Mesothelial cell of epicardium (in vitro differentiated cells): ENCODE data around the gene CCDC18. TPM values are rescaled to one million over a fixed set of nuclear protein-coding genes. Genes with fewer than 3 reads are reported as not detected.
A peak's percentile ranks its signal among the peaks of the same experiment; 100 is the strongest.

Experiments
- DNase-seq, 2 experiments: peaks; one replicate each; pipeline ENCODE4 v3.0.0; 2021; ENCODE audit warnings: low spot score in 2 of 2; ENCODE audit not compliant: unreplicated experiment in 2 of 2
- H3K27ac Mint-ChIP-seq: 2 replicates; pipeline ENCODE4 v1.8.0; 2021; ENCODE audit warnings: mixed read lengths
- H3K27me3 Mint-ChIP-seq: 2 replicates; pipeline ENCODE4 v1.8.0; 2021; ENCODE audit warnings: low read depth, mixed read lengths
- H3K36me3 Mint-ChIP-seq: 2 replicates; pipeline ENCODE4 v1.8.0; 2021; ENCODE audit warnings: mixed read lengths
- H3K4me1 Mint-ChIP-seq: 2 replicates; pipeline ENCODE4 v1.8.0; 2021; ENCODE audit warnings: mixed read lengths
- H3K4me3 Mint-ChIP-seq: 2 replicates; pipeline ENCODE4 v1.8.0; 2021; ENCODE audit warnings: mild to moderate bottlenecking, moderate library complexity, mixed read lengths
- H3K9me3 Mint-ChIP-seq: 2 replicates; pipeline ENCODE4 v1.8.0; 2021; ENCODE audit warnings: mixed read lengths
- CTCF ChIP-seq: fragments of 200-600 bp; sonication (generic); IDR thresholded peaks from one replicate; pipeline ENCODE4 v1.5.0; 2021; ENCODE audit warnings: antibody characterized with exemption; ENCODE audit not compliant: unreplicated experiment
- total RNA-seq: library from RNA; stranded (reverse); gene quantifications from 3 replicates; pipeline ENCODE4 v1.2.1, GENCODE V29; 2021

The CCDC18 gene
- total RNA-seq, 1 donor from 2014 or later: 7.5 TPM

- peaks cover 11% of the 10 kb centered on the region for H3K36me3 Mint-ChIP-seq
- H3K27ac Mint-ChIP-seq: peak overlapping the region; percentile 64
- no peaks in the 10 kb centered on the region for H3K9me3 Mint-ChIP-seq
- H3K4me3 Mint-ChIP-seq: no peak overlapping the region
- H3K4me1 Mint-ChIP-seq: peaks cover 4% of the 10 kb centered on the region
- H3K27me3 Mint-ChIP-seq: no peaks in the 10 kb centered on the region
- DNase-seq: no peak
- TF ChIP-seq CTCF: no peak
These were observed 38.4 kb upstream of the CCDC18 start for GRCh38 chr1:93142161-93142560.

GRCh38 chr1:93143136-93143535, 37.4 kb upstream of the CCDC18 start:
- DNase-seq: no peak
- no peak overlapping the region for H3K4me3 Mint-ChIP-seq
- peaks cover 12% of the 10 kb centered on the region for H3K36me3 Mint-ChIP-seq
- no peaks in the 10 kb centered on the region for H3K27me3 Mint-ChIP-seq
- H3K4me1 Mint-ChIP-seq: peaks cover 4% of the 10 kb centered on the region
- no peaks in the 10 kb centered on the region for H3K9me3 Mint-ChIP-seq
- peak overlapping the region; percentile 57 for H3K27ac Mint-ChIP-seq
- TF ChIP-seq CTCF: no peak

- no peak for DNase-seq
- no peak overlapping the region for H3K27ac Mint-ChIP-seq
These were observed 36.8 kb upstream of the CCDC18 start for GRCh38 chr1:93143769-93144168.

GRCh38 chr1:93148001-93148400, 32.5 kb upstream of the CCDC18 start:
- H3K27me3 Mint-ChIP-seq: no peaks in the 10 kb centered on the region
- DNase-seq: no peak
- peaks cover 20% of the 10 kb centered on the region for H3K36me3 Mint-ChIP-seq
- no peak overlapping the region for H3K27ac Mint-ChIP-seq
- no peak overlapping the region for H3K4me3 Mint-ChIP-seq
- H3K9me3 Mint-ChIP-seq: no peaks in the 10 kb centered on the region
- no peaks in the 10 kb centered on the region for H3K4me1 Mint-ChIP-seq
- TF ChIP-seq CTCF: no peak

More at GRCh38 chr1:93143769-93144168, 36.8 kb upstream of the CCDC18 start:
- TF ChIP-seq CTCF: no peak
- Mint-ChIP-seq H3K4me1 (peaks cover 4% of the 10 kb centered on the region), H3K27me3 (no peaks in the 10 kb centered on the region), H3K4me3 (no peak overlapping the region), H3K36me3 (peaks cover 12% of the 10 kb centered on the region), H3K9me3 (no peaks in the 10 kb centered on the region)

- H3K4me1 Mint-ChIP-seq: no peaks in the 10 kb centered on the region
- H3K9me3 Mint-ChIP-seq: no peaks in the 10 kb centered on the region
- TF ChIP-seq CTCF: no peak
- peaks cover 19% of the 10 kb centered on the region for H3K36me3 Mint-ChIP-seq
- no peak overlapping the region for H3K27ac Mint-ChIP-seq
- no peak overlapping the region for H3K4me3 Mint-ChIP-seq
- DNase-seq: no peak
- no peaks in the 10 kb centered on the region for H3K27me3 Mint-ChIP-seq
These were observed 29.8 kb upstream of the CCDC18 start for GRCh38 chr1:93150729-93151128.

GRCh38 chr1:93151474-93151873, 29.1 kb upstream of the CCDC18 start:
- TF ChIP-seq CTCF: no peak
- Mint-ChIP-seq H3K27me3 (no peaks in the 10 kb centered on the region), H3K27ac (no peak overlapping the region), H3K4me1 (no peaks in the 10 kb centered on the region), H3K9me3 (no peaks in the 10 kb centered on the region), H3K4me3 (no peak overlapping the region), H3K36me3 (peaks cover 19% of the 10 kb centered on the region)
- DNase-seq: no peak
